SK-N-SH (cell line): ENCODE data around the gene RAVER1. TPM values are rescaled to one million over a fixed set of nuclear protein-coding genes. Genes with fewer than 3 reads are reported as not detected.

Experiments used
- CTCF ChIA-PET: fragments of 300-600, 350-600 bp; formaldehyde crosslinking; extraction: SDS; loops from one replicate; lab custom pipeline; 2021; lab: Yijun Ruan, JAX
- POLR2A ChIA-PET: fragments of 350-600 bp; sonication (Branson Sonifier 250); formaldehyde crosslinking; extraction: SDS; loops from one replicate; lab custom pipeline; 2020; ENCODE audit warnings: antibody characterized with exemption, inconsistent platforms; lab: Yijun Ruan, JAX
- DNase-seq: peaks from one replicate; pipeline ENCODE4 v3.0.0; 2012
- H2AFZ ChIP-seq: fragments of 200-600 bp; sonication (generic); 2 replicates; pipeline ENCODE4 v1.8.1; 2016; ENCODE audit warnings: antibody characterized with exemption, mild to moderate bottlenecking, low read depth
- H3F3A ChIP-seq: fragments of 200-600 bp; sonication (generic); replicated peaks from 2 replicates; pipeline ENCODE3; 2016; ENCODE audit warnings: antibody characterized with exemption, mild to moderate bottlenecking; ENCODE audit not compliant: insufficient read depth
- H3K27ac ChIP-seq, 2 experiments: fragments of 200-500 bp in 1 of 2; fragments of 200-600 bp in 1 of 2; sonication (Bioruptor generic) in 1 of 2; sonication (generic), shearing (Covaris generic) in 1 of 2; 2 replicates each; pipeline versions ENCODE4 v1.5.1 to v1.6.1; 2014 to 2016; ENCODE audit warnings: low read depth in 2 of 2, inconsistent platforms in 1 of 2, low read length in 1 of 2, mild to moderate bottlenecking in 1 of 2, mixed read lengths in 1 of 2
- H3K27me3 ChIP-seq: fragments of 200-600 bp; sonication (generic), shearing (Covaris generic); 2 replicates; pipeline ENCODE4 v1.6.1; 2016; ENCODE audit warnings: mixed run types; ENCODE audit not compliant: insufficient read depth
- H3K36me3 ChIP-seq, 2 experiments: fragments of 200-500 bp in 1 of 2; fragments of 200-600 bp in 1 of 2; sonication (Bioruptor generic) in 1 of 2; sonication (generic) in 1 of 2; replicated peaks in 1 of 2; 2 replicates each; pipeline versions ENCODE3 to v1.5.1; 2014 to 2016; ENCODE audit warnings: low read length in 1 of 2, mild to moderate bottlenecking in 1 of 2; ENCODE audit not compliant: insufficient read depth in 2 of 2, control insufficient read depth in 1 of 2
- H3K4me1 ChIP-seq, 2 experiments: fragments of 200-500 bp in 1 of 2; fragments of 200-600 bp in 1 of 2; sonication (Bioruptor generic) in 1 of 2; sonication (generic), shearing (Covaris generic) in 1 of 2; 2 replicates each; pipeline versions ENCODE4 v1.5.1 to v1.6.1; 2014 to 2016; ENCODE audit warnings: low read depth in 1 of 2, low read length in 1 of 2, mixed run types in 1 of 2; ENCODE audit not compliant: insufficient read depth in 2 of 2, control insufficient read depth in 1 of 2
- H3K4me2 ChIP-seq: fragments of 200-600 bp; sonication (generic), shearing (Covaris generic); 2 replicates; pipeline ENCODE4 v1.6.1; 2017; ENCODE audit warnings: mixed run types
- H3K4me3 ChIP-seq, 2 experiments: fragments of 200-500 bp in 1 of 2; fragments of 200-600 bp in 1 of 2; sonication (Bioruptor generic) in 1 of 2; sonication (generic), shearing (Covaris generic) in 1 of 2; 2 replicates each; pipeline versions ENCODE4 v1.5.1 to v1.8.1; 2014 to 2016; ENCODE audit warnings: low read depth in 2 of 2, inconsistent platforms in 1 of 2, low read length in 1 of 2, mild to moderate bottlenecking in 1 of 2, mixed read lengths in 1 of 2, moderate library complexity in 1 of 2
- H3K79me2 ChIP-seq: fragments of 200-600 bp; sonication (generic); 2 replicates; pipeline ENCODE4 v1.8.1; 2017; ENCODE audit warnings: mild to moderate bottlenecking; ENCODE audit not compliant: insufficient read depth
- H3K9ac ChIP-seq: fragments of 200-600 bp; sonication (generic); 2 replicates; pipeline ENCODE4 v1.6.1; 2017; ENCODE audit warnings: mixed run types
- H3K9me2 ChIP-seq: fragments of 200-600 bp; sonication (generic); 2 replicates; pipeline ENCODE4 v1.6.1; 2017; ENCODE audit warnings: mixed run types
- H3K9me3 ChIP-seq: fragments of 200-600 bp; sonication (generic); 2 replicates; pipeline ENCODE4 v1.6.1; 2017; ENCODE audit warnings: mixed run types, mild to moderate bottlenecking, moderate library complexity
- H4K20me1 ChIP-seq: fragments of 200-600 bp; sonication (generic); 2 replicates; pipeline ENCODE4 v1.6.1; 2017; ENCODE audit warnings: mild to moderate bottlenecking, mixed run types; ENCODE audit not compliant: insufficient read depth
- EP300 ChIP-seq, 2 experiments: IDR thresholded peaks; 2 replicates each; pipeline versions ENCODE4 v1.4.0 to v1.6.1; 2012; ENCODE audit warnings: borderline replicate concordance in 1 of 2, low read depth in 1 of 2, low read length in 1 of 2
- EZH2phosphoT487 ChIP-seq: fragments of 200-600 bp; sonication (generic); IDR thresholded peaks from 2 replicates; pipeline ENCODE4 v1.6.1; 2017; ENCODE audit warnings: low read depth, mixed run types, mild to moderate bottlenecking, antibody characterized with exemption, moderate library complexity, borderline replicate concordance
- FOSL2 ChIP-seq: IDR thresholded peaks from 2 replicates; pipeline ENCODE4 v1.4.0; 2012; ENCODE audit warnings: low read depth, mild to moderate bottlenecking, moderate library complexity, borderline replicate concordance
- FOXM1 ChIP-seq: IDR thresholded peaks from 2 replicates; pipeline ENCODE4 v1.4.0; 2012; ENCODE audit warnings: low read depth, mild to moderate bottlenecking
- IRF3 ChIP-seq: fragments of 150-350 bp; IDR thresholded peaks from 2 replicates; pipeline ENCODE4 v1.6.1; 2016; ENCODE audit warnings: mild to moderate bottlenecking, low read depth, low read length
- NFIC ChIP-seq: IDR thresholded peaks from 2 replicates; pipeline ENCODE4 v1.4.0; 2012; ENCODE audit warnings: borderline replicate concordance
- PBX3 ChIP-seq: IDR thresholded peaks from 2 replicates; pipeline ENCODE4; 2012
- POLR2AphosphoS5 ChIP-seq: IDR thresholded peaks from 2 replicates; pipeline ENCODE4 v1.6.1; 2012; ENCODE audit warnings: low read depth, low read length
- RAD21 ChIP-seq: IDR thresholded peaks from 2 replicates; pipeline ENCODE4 v1.6.1; 2012; ENCODE audit warnings: mild to moderate bottlenecking, low read length
- RCOR1 ChIP-seq: fragments of 150-350 bp; IDR thresholded peaks from 2 replicates; pipeline ENCODE4 v1.6.1; 2017; ENCODE audit warnings: antibody characterized with exemption, low read length
- RFX5 ChIP-seq: IDR thresholded peaks from 2 replicates; pipeline ENCODE4 v1.6.1; 2012; ENCODE audit warnings: mild to moderate bottlenecking, improper control_type of control experiment, low read length
- RXRA ChIP-seq: IDR thresholded peaks from 2 replicates; pipeline ENCODE4 v1.4.0; 2012; ENCODE audit warnings: low read depth, mild to moderate bottlenecking, borderline replicate concordance
- TAF1 ChIP-seq: IDR thresholded peaks from 2 replicates; pipeline ENCODE4 v1.6.1; 2012; ENCODE audit warnings: low read depth, mild to moderate bottlenecking, low read length, moderate library complexity, borderline replicate concordance
- TEAD4 ChIP-seq: IDR thresholded peaks from 2 replicates; pipeline ENCODE4 v1.4.0; 2012; ENCODE audit warnings: mild to moderate bottlenecking, borderline replicate concordance; ENCODE audit not compliant: insufficient read depth
- YY1 ChIP-seq: IDR thresholded peaks from 2 replicates; pipeline ENCODE4 v1.4.0; 2012; ENCODE audit warnings: low read depth, mild to moderate bottlenecking
- WGBS: methylation state at CpG from one replicate; pipeline ENCODE4 v1.1.6; 2017; ENCODE audit warnings: low lambda C conversion rate; 5-methylcytosine and 5-hydroxymethylcytosine counted together
- polyA plus RNA-seq, 3 experiments: library from polyadenylated mRNA; depleted of rRNA; stranded (reverse); fragments of >200 nt; gene quantifications; 2 replicates each; pipeline ENCODE4 v1.2.3, GENCODE V29; 2012
- TF ChIP-seq, protein P1 (sequence below): fragments of 200-600 bp; sonication (generic); IDR thresholded peaks from 2 replicates; pipeline ENCODE4 v1.6.1; 2017; ENCODE audit warnings: antibody characterized with exemption, mild to moderate bottlenecking, moderate library complexity
- TF ChIP-seq, protein P2 (sequence below): fragments of 150-350 bp; IDR thresholded peaks from 2 replicates; pipeline ENCODE4 v1.6.1; 2017; ENCODE audit warnings: antibody characterized with exemption, low read length, low read depth, borderline replicate concordance

RAVER1 gene
- polyA plus RNA-seq, 1 of the 3 experiments (the other 2 are of a cell fraction), result 8.2 TPM

GRCh38 chr19:10332158-10332964 is 968 bp downstream of the RAVER1 start:
- WGBS, result 25% methylated on average over 17 of the region's 18 CpGs
- CTCF ChIA-PET, result interaction anchor here (0.9 to 3.3 kb wide), 7 partner anchors 16 to 84 kb away, joined by 3 to 18 read pairs (median 4); partner anchors contain the start of genes FDX2 and ICAM1
- Histone ChIP-seq H3K4me1 (peaks cover 0 to 22% of the 10 kb centered on the region in 2 experiments; a peak in 1 of 4 replicates), H3K27me3 (no peaks in the 10 kb centered on the region), H3K79me2 (peaks cover 57% of the 10 kb centered on the region), H3K36me3 (peaks cover 24 to 26% of the 10 kb centered on the region in 2 experiments), H3F3A (no peaks in the 10 kb centered on the region), H3K4me2 (peak overlapping the region; percentile 97), H3K9ac (peak overlapping the region; percentile 97), H4K20me1 (peaks cover 30% of the 10 kb centered on the region), H3K9me2 (no peaks in the 10 kb centered on the region), H3K9me3 (no peaks in the 10 kb centered on the region), H2AFZ (no peak overlapping the region), H3K27ac (peak overlapping the region; percentile 93 to 97), H3K4me3 (peak overlapping the region; percentile 81 to 95)
- peak; percentile 13; the same call in 1 of the 2 replicates for TF ChIP-seq RAD21
- TF ChIP-seq, protein P1, sequence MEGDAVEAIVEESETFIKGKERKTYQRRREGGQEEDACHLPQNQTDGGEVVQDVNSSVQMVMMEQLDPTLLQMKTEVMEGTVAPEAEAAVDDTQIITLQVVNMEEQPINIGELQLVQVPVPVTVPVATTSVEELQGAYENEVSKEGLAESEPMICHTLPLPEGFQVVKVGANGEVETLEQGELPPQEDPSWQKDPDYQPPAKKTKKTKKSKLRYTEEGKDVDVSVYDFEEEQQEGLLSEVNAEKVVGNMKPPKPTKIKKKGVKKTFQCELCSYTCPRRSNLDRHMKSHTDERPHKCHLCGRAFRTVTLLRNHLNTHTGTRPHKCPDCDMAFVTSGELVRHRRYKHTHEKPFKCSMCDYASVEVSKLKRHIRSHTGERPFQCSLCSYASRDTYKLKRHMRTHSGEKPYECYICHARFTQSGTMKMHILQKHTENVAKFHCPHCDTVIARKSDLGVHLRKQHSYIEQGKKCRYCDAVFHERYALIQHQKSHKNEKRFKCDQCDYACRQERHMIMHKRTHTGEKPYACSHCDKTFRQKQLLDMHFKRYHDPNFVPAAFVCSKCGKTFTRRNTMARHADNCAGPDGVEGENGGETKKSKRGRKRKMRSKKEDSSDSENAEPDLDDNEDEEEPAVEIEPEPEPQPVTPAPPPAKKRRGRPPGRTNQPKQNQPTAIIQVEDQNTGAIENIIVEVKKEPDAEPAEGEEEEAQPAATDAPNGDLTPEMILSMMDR, result peak; percentile 23; the same call in 1 of the 2 replicates
- no peak for TF ChIP-seq IRF3
- no peak for TF ChIP-seq PBX3
- POLR2A ChIA-PET, result no interaction called here
- DNase-seq, result no peak

- H3K36me3 ChIP-seq, result peaks cover 36 to 37% of the 10 kb centered on the region in 2 experiments
- ChIA-PET CTCF (interaction anchor here (0.9 to 2.1 kb wide), 2 partner anchors 60 to 61 kb away, joined by 6 to 11 read pairs; no protein-coding TSS in a partner anchor), POLR2A (no interaction called here)
- WGBS, result 96% methylated on average over 5 of the region's 13 CpGs
- H3K79me2 ChIP-seq, result peaks cover 71% of the 10 kb centered on the region
- no peaks in the 10 kb centered on the region for H3K9me3 ChIP-seq
- no peaks in the 10 kb centered on the region for H3F3A ChIP-seq
- H3K27ac ChIP-seq, result no peak overlapping the region
- H3K9me2 ChIP-seq, result no peaks in the 10 kb centered on the region
- no peaks in the 10 kb centered on the region for H3K27me3 ChIP-seq
- H3K4me2 ChIP-seq, result no peak overlapping the region
- peaks cover 0 to 17% of the 10 kb centered on the region in 2 experiments; a peak in 1 of 4 replicates for H3K4me1 ChIP-seq
- H3K4me3 ChIP-seq, result no peak overlapping the region
- DNase-seq, result no peak
- no peak overlapping the region for H3K9ac ChIP-seq
- peaks cover 32% of the 10 kb centered on the region for H4K20me1 ChIP-seq
- H2AFZ ChIP-seq, result no peak overlapping the region
- TF ChIP-seq YY1 (no peak), TEAD4 (no peak), FOXM1 (no peak), EZH2phosphoT487 (no peak), FOSL2 (no peak), RCOR1 (no peak), EP300 (IDR thresholded peaks at IDR 0.05; ENCODE audit: borderline replicate concordance in 1 of 2, low read depth in 1 of 2, low read length in 1 of 2) (no peak), RXRA (no peak), POLR2AphosphoS5 (no peak), NFIC (no peak), TAF1 (no peak), RFX5 (no peak)
- TF ChIP-seq, protein P2, sequence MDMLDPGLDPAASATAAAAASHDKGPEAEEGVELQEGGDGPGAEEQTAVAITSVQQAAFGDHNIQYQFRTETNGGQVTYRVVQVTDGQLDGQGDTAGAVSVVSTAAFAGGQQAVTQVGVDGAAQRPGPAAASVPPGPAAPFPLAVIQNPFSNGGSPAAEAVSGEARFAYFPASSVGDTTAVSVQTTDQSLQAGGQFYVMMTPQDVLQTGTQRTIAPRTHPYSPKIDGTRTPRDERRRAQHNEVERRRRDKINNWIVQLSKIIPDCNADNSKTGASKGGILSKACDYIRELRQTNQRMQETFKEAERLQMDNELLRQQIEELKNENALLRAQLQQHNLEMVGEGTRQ, result no peak
- TF ChIP-seq, protein P1, result no peak
Measured at GRCh38 chr19:10329555-10329954, 3.8 kb downstream of the RAVER1 start.
